HepG2 (cell line): ENCODE data around the gene CAPRIN1. TPM values are rescaled to one million over a fixed set of nuclear protein-coding genes. Genes with fewer than 3 reads are reported as not detected.

Source experiments
- ATAC-seq: fragments of 200-7000 bp; cut with Tn5 transposase; 3 replicates; pipeline ENCODE4 v1.9.1; 2020; ENCODE audit warnings: mild to moderate bottlenecking, moderate library complexity
- BruUV-seq: library from RNA; stranded (reverse); fragments of 400-500 nt; replicated peaks from 2 replicates; lab custom pipeline; 2021; lab: Mats Ljungman, UMichigan
- CTCF ChIA-PET: fragments of 300-600 bp; formaldehyde crosslinking; extraction: SDS; loops from one replicate; lab custom pipeline; 2021; ENCODE audit warnings: low total read pairs, inconsistent platforms, low intra/inter-chr PET ratio; lab: Yijun Ruan, JAX
- POLR2A ChIA-PET: fragments of 350-600 bp; sonication (Branson Sonifier 250); formaldehyde crosslinking; loops from one replicate; lab custom pipeline; 2020; ENCODE audit warnings: antibody characterized with exemption, inconsistent platforms; lab: Yijun Ruan, JAX
- DNase-seq: peaks from one replicate; pipeline ENCODE4 v3.0.0-alpha.2; 2015; ENCODE audit warnings: low spot score
- FAIRE-seq: peaks from 3 replicates; lab custom pipeline; 2011; peaks lifted over from hg19 to GRCh38; lab: Jason Lieb, UNC
- H2AFZ ChIP-seq: one replicate; pipeline ENCODE4 v1.6.1; 2011; ENCODE audit warnings: low read length, inconsistent platforms
- H3K27ac ChIP-seq: fragments of 300-600 bp; 3 replicates; pipeline ENCODE4 v1.8.0; 2011; ENCODE audit warnings: mixed run types, mild to moderate bottlenecking, mixed read lengths, low read length, inconsistent platforms; ENCODE audit not compliant: insufficient read depth; ENCODE audit errors: extremely low read length
- H3K27me3 ChIP-seq, 2 experiments: fragments of 200-600 bp in 1 of 2; 2 replicates in 1 of 2; 3 replicates in 1 of 2; pipeline versions ENCODE4 v1.6.0 to v1.8.0; 2011; ENCODE audit warnings: low read length in 2 of 2, mild to moderate bottlenecking in 2 of 2, moderate library complexity in 2 of 2, inconsistent platforms in 1 of 2; ENCODE audit not compliant: insufficient read depth in 2 of 2, control insufficient read depth in 1 of 2
- H3K36me3 ChIP-seq, 2 experiments: fragments of 200-600 bp in 1 of 2; replicated peaks in 1 of 2; 2 replicates in 1 of 2; 3 replicates in 1 of 2; pipeline versions ENCODE4 v1.5.1 to v1.8.0; 2011; ENCODE audit warnings: low read length in 2 of 2, inconsistent platforms in 1 of 2; ENCODE audit not compliant: insufficient read depth in 2 of 2, control insufficient read depth in 1 of 2
- H3K4me1 ChIP-seq: 2 replicates; pipeline ENCODE4 v1.5.1; 2012; ENCODE audit warnings: low read length, inconsistent platforms; ENCODE audit not compliant: insufficient read depth
- H3K4me2 ChIP-seq: 2 replicates; pipeline ENCODE4 v1.6.0; 2011; ENCODE audit warnings: low read depth, low read length, inconsistent platforms
- H3K4me3 ChIP-seq, 3 experiments: fragments of 200-600 bp in 1 of 3; sonication (generic), shearing (Covaris generic) in 1 of 3; replicated peaks in 1 of 3; 2 replicates each; pipeline ENCODE4 v1.5.1; 2011 to 2016; ENCODE audit warnings: low read length in 3 of 3, inconsistent platforms in 2 of 3, low read depth in 2 of 3, mild to moderate bottlenecking in 2 of 3, control low read depth in 1 of 3, mixed read lengths in 1 of 3; ENCODE audit not compliant: insufficient read depth in 1 of 3
- H3K79me2 ChIP-seq: one replicate; pipeline ENCODE4 v1.6.1; 2011; ENCODE audit warnings: low read length, inconsistent platforms; ENCODE audit not compliant: insufficient read depth
- H3K9ac ChIP-seq: 2 replicates; pipeline ENCODE4 v1.6.0; 2011; ENCODE audit warnings: mild to moderate bottlenecking, low read depth, low read length, inconsistent platforms; ENCODE audit not compliant: insufficient read depth
- H3K9me3 ChIP-seq: 2 replicates; pipeline ENCODE4 v1.5.1; 2012; ENCODE audit warnings: mild to moderate bottlenecking, low read length
- H4K20me1 ChIP-seq: 2 replicates; pipeline ENCODE4 v1.6.0; 2011; ENCODE audit warnings: inconsistent platforms, mild to moderate bottlenecking, low read length, moderate library complexity; ENCODE audit not compliant: insufficient read depth
- ARID4A ChIP-seq: sonication (generic); formaldehyde crosslinking; IDR thresholded peaks from 2 replicates; pipeline ENCODE4 v1.5.0; 2020; ENCODE audit warnings: mild to moderate bottlenecking, missing genetic modification reagents, borderline replicate concordance
- ATF1 ChIP-seq: IDR thresholded peaks from 2 replicates; pipeline ENCODE4 v1.6.1; 2016; ENCODE audit warnings: mild to moderate bottlenecking, control low read depth
- BCL6 ChIP-seq: IDR thresholded peaks from 2 replicates; pipeline ENCODE4 v1.6.1; 2016; ENCODE audit warnings: missing genetic modification reagents, missing compliant biosample characterization
- CHD4 ChIP-seq: fragments of 200-600 bp; sonication (generic); IDR thresholded peaks from 2 replicates; pipeline ENCODE4 v1.7.0; 2017; ENCODE audit warnings: mild to moderate bottlenecking, low read length, borderline replicate concordance
- ELK4 ChIP-seq: sonication (generic); formaldehyde crosslinking; IDR thresholded peaks from 2 replicates; pipeline ENCODE4 v1.9.0; 2021; ENCODE audit warnings: missing genetic modification reagents, borderline replicate concordance
- GATA4 ChIP-seq: sonication (generic); IDR thresholded peaks from 2 replicates; pipeline ENCODE4 v1.6.1; 2016; ENCODE audit warnings: antibody characterized with exemption, low read depth, borderline replicate concordance
- MTA3 ChIP-seq: sonication (generic); formaldehyde crosslinking; IDR thresholded peaks from 2 replicates; pipeline ENCODE4 v1.4.0; 2020; ENCODE audit warnings: missing genetic modification reagents
- NFIC ChIP-seq: IDR thresholded peaks from 2 replicates; pipeline ENCODE4 v1.6.1; 2012; ENCODE audit warnings: mild to moderate bottlenecking, low read length, inconsistent platforms
- NFKB2 ChIP-seq: sonication (generic); formaldehyde crosslinking; IDR thresholded peaks from 2 replicates; pipeline ENCODE4 v1.4.0; 2020; ENCODE audit warnings: missing genetic modification reagents, borderline replicate concordance
- PPARG ChIP-seq: conservative IDR thresholded peaks from 2 replicates; pipeline ENCODE4 v1.6.1; 2016; ENCODE audit warnings: missing biosample characterization, missing genetic modification reagents
- ZNF556 ChIP-seq: sonication (generic); formaldehyde crosslinking; IDR thresholded peaks from 2 replicates; pipeline ENCODE4 v1.4.0; 2020; ENCODE audit warnings: mild to moderate bottlenecking, missing genetic modification reagents, borderline replicate concordance
- WGBS: methylation state at CpG from one replicate; pipeline ENCODE4 v1.1.6; 2017; ENCODE audit warnings: low lambda C conversion rate; 5-methylcytosine and 5-hydroxymethylcytosine counted together
- in situ Hi-C: cut with HindIII; loops from 2 replicates; pipeline ENCODE4 v1.10.0; 2017; ENCODE audit warnings: low pct_unique_long_range_greater_than_20kb; ENCODE audit not compliant: extremely low pct_ligation_motif_present
- intact Hi-C: fragments of 100-400 bp; cut with micrococcal nuclease; formaldehyde crosslinking; loops from one replicate; pipeline ENCODE4 v1.10.0; 2022; ENCODE audit not compliant: unreplicated experiment
- polyA plus RNA-seq, 8 experiments: library from polyadenylated mRNA; depleted of rRNA in 3 of 8; stranded (reverse) in 7 of 8; unstranded in 1 of 8; fragments of >200 nt; fragmentation: Illumina TruSeq in 4 of 8; extraction: Trizol in 4 of 8; gene quantifications; 2 replicates each; pipeline versions ENCODE4 v1.2.1 to v1.2.3, GENCODE V29; 2011 to 2016; ENCODE audit warnings: low read depth in 4 of 8, missing spikeins in 1 of 8, mixed read lengths in 1 of 8; ENCODE audit not compliant: insufficient read depth in 1 of 8
- total RNA-seq, 5 experiments: library from RNA; depleted of rRNA; stranded (reverse); fragments of >200 nt; fragmentation: Illumina TruSeq; extraction: Trizol; gene quantifications; 2 replicates each; pipeline ENCODE4 v1.2.3, GENCODE V29; 2016; ENCODE audit warnings: low read depth in 1 of 5

The CAPRIN1 gene
- total and polyA plus RNA-seq, 2 of the 13 experiments (the other 11 are each of a cell fraction or from before 2014, with no cell fraction given), result 114 to 162 TPM

GRCh38 chr11:34050581-34051348 lies 766 bp upstream of the CAPRIN1 start:
- no peaks in the 10 kb centered on the region for H3K27me3 ChIP-seq
- FAIRE-seq (no peak), ATAC-seq (peak; percentile 33), DNase-seq (peak; percentile 28)
- CTCF ChIA-PET, result no interaction called here
- peak overlapping the region; percentile 99 for H3K27ac ChIP-seq
- in situ Hi-C loops, result no loop called here
- H3K4me1 ChIP-seq, result peaks cover 30% of the 10 kb centered on the region
- no peak overlapping the region for H2AFZ ChIP-seq
- POLR2A ChIA-PET, result interaction anchor here (0.9 to 1.9 kb wide), 13 partner anchors 9 to 294 kb away, joined by 3 to 30 read pairs (median 4); partner anchors contain the start of gene NAT10
- no peak for TF ChIP-seq PPARG (CRISPR knock-in tag)
- TF ChIP-seq NFKB2, result no peak
- no peak for TF ChIP-seq BCL6
- no peak for TF ChIP-seq MTA3 (CRISPR knock-in tag)
- no peak for TF ChIP-seq ELK4
- no peak for TF ChIP-seq ARID4A
- no peak for TF ChIP-seq CHD4
- TF ChIP-seq NFIC, result 0 out of 2 replicates have a peak, but pooled peaks have one; percentile 25
- peak; percentile 39; the same call in 1 of the 2 replicates for TF ChIP-seq ATF1
- 0 out of 2 replicates have a peak, but pooled peaks have one; percentile 24 for TF ChIP-seq GATA4
- no peak for TF ChIP-seq ZNF556 (CRISPR knock-in tag)
- peak overlapping the region; percentile 80 for H3K4me2 ChIP-seq
- peaks cover 17% of the 10 kb centered on the region for H4K20me1 ChIP-seq
- peaks cover 36% of the 10 kb centered on the region for H3K79me2 ChIP-seq
- peak overlapping the region; percentile 95 for H3K9ac ChIP-seq
- no peaks in the 10 kb centered on the region for H3K9me3 ChIP-seq
- peak overlapping the region; percentile 89 to 95 (median 92) for H3K4me3 ChIP-seq
- WGBS, result 17% methylated on average over 14 of the region's 14 CpGs
- BruUV-seq, result TSS peak; percentile 68
- intact Hi-C loops, result loop anchor here (1.0 to 5.0 kb wide), 2 partner anchors 53 to 55 kb away; partner anchors contain the start of gene NAT10
- peaks cover 0 to 10% of the 10 kb centered on the region in 2 experiments; a peak in 3 of 5 replicates for H3K36me3 ChIP-seq
